HEK293T (cell line): ENCODE measurements around the gene MRPS6.

Experiments
- CTCF ChIA-PET: fragments of 350-600 bp; formaldehyde crosslinking; extraction: SDS; loops from one replicate; lab custom pipeline; 2021; ENCODE audit warnings: antibody characterized with exemption, inconsistent platforms; lab: Yijun Ruan, JAX
- POLR2A ChIA-PET: fragments of 350-600 bp; formaldehyde crosslinking; extraction: SDS; loops from one replicate; lab custom pipeline; 2020; ENCODE audit warnings: antibody characterized with exemption, inconsistent platforms; lab: Yijun Ruan, JAX
- DNase-seq: peaks from one replicate; pipeline ENCODE4 v3.0.0; 2012; ENCODE audit warnings: mixed read lengths; ENCODE audit errors: extremely low spot score
- ARNT ChIP-seq: fragments of 450-650 bp; IDR thresholded peaks from 2 replicates; pipeline ENCODE4 v1.6.1; 2017; ENCODE audit warnings: mild to moderate bottlenecking
- BHLHE40 ChIP-seq: fragments of 450-650 bp; IDR thresholded peaks from 2 replicates; pipeline ENCODE4 v1.6.1; 2016; ENCODE audit warnings: mild to moderate bottlenecking, moderate library complexity, borderline replicate concordance
- CTBP1 ChIP-seq: fragments of 450-650 bp; IDR thresholded peaks from 2 replicates; pipeline ENCODE4 v1.6.1; 2016; ENCODE audit warnings: borderline replicate concordance
- ELF4 ChIP-seq: fragments of 450-650 bp; IDR thresholded peaks from 2 replicates; pipeline ENCODE4 v1.6.1; 2017; ENCODE audit warnings: antibody characterized with exemption
- FOXA1 ChIP-seq: fragments of 450-650 bp; IDR thresholded peaks from 2 replicates; pipeline ENCODE4 v1.6.1; 2016; ENCODE audit warnings: mild to moderate bottlenecking
- FOXK2 ChIP-seq: fragments of 450-650 bp; IDR thresholded peaks from 2 replicates; pipeline ENCODE4 v1.6.1; 2016; ENCODE audit warnings: mild to moderate bottlenecking
- FOXM1 ChIP-seq: fragments of 450-650 bp; IDR thresholded peaks from 2 replicates; pipeline ENCODE4 v1.6.1; 2017; ENCODE audit warnings: mild to moderate bottlenecking, borderline replicate concordance
- HDGF ChIP-seq: fragments of 450-650 bp; IDR thresholded peaks from 2 replicates; pipeline ENCODE4 v1.6.1; 2017; ENCODE audit warnings: antibody characterized with exemption, borderline replicate concordance
- L3MBTL2 ChIP-seq: fragments of 450-650 bp; conservative IDR thresholded peaks from 2 replicates; pipeline ENCODE4 v1.6.1; 2016; ENCODE audit warnings: mild to moderate bottlenecking
- LEF1 ChIP-seq: fragments of 450-650 bp; IDR thresholded peaks from 2 replicates; pipeline ENCODE4 v1.6.1; 2017; ENCODE audit warnings: mild to moderate bottlenecking, borderline replicate concordance
- NFRKB ChIP-seq: fragments of 450-650 bp; IDR thresholded peaks from 2 replicates; pipeline ENCODE4 v1.6.1; 2016; ENCODE audit warnings: mild to moderate bottlenecking, moderate library complexity
- SP1 ChIP-seq: fragments of 450-650 bp; IDR thresholded peaks from 2 replicates; pipeline ENCODE4 v1.6.1; 2017
- SUZ12 ChIP-seq: fragments of 450-650 bp; IDR thresholded peaks from 2 replicates; pipeline ENCODE4 v1.6.1; 2016; ENCODE audit warnings: mild to moderate bottlenecking
- TARDBP ChIP-seq: fragments of 450-650 bp; IDR thresholded peaks from 2 replicates; pipeline ENCODE4 v1.6.1; 2016
- ZNF384 ChIP-seq: fragments of 450-650 bp; IDR thresholded peaks from 2 replicates; pipeline ENCODE4 v1.6.1; 2016
- TF ChIP-seq, protein P1 (sequence below): fragments of 450-650 bp; IDR thresholded peaks from 2 replicates; pipeline ENCODE4 v1.6.1; 2016

MRPS6 gene

DNA sequence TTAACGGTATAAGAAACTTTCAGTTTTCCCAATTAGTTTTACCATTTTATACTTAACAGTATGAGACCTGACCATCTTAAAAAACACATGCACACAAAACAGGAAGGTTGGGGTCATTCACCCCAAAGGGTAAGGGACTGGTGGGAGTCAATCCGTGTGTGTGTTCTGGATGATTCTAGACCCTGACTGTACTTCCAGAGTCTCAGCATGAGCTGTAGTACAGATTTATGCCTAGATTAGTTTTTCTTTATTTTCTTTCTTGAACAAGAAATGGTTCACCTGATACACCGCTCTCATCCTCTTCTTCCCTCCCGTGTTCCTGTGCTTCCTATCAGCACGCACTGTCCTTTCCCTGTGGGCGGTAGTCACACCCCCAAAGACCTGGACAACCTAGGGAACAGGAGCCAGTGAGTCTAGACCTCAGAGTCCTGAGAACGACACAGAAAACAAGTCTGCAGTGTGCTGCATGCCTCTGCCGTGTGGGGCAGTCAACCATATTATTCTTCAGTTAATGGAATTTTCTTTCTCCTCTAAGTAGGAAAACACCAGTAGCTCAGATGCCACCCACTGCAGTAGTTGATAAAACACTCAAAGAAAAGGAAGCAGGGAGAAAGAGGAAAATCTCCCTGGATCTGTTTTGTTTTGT, 38.9 kb upstream of the MRPS6 start:
- DNase-seq = no peak
- ChIA-PET POLR2A (no interaction called here), CTCF (interaction anchor here (0.7 to 1.4 kb wide), 2 partner anchors 110 to 191 kb away, joined by 4 to 8 read pairs; no protein-coding TSS in a partner anchor)
- no peak for TF ChIP-seq FOXA1
- TF ChIP-seq FOXK2 = no peak
- no peak for TF ChIP-seq ELF4
- TF ChIP-seq HDGF = no peak
- no peak for TF ChIP-seq ARNT
- no peak for TF ChIP-seq LEF1
- TF ChIP-seq, protein P1, sequence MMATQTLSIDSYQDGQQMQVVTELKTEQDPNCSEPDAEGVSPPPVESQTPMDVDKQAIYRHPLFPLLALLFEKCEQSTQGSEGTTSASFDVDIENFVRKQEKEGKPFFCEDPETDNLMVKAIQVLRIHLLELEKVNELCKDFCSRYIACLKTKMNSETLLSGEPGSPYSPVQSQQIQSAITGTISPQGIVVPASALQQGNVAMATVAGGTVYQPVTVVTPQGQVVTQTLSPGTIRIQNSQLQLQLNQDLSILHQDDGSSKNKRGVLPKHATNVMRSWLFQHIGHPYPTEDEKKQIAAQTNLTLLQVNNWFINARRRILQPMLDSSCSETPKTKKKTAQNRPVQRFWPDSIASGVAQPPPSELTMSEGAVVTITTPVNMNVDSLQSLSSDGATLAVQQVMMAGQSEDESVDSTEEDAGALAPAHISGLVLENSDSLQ = no peak
- TF ChIP-seq SUZ12 = no peak
- TF ChIP-seq FOXM1 = no peak
- no peak for TF ChIP-seq L3MBTL2
- no peak for TF ChIP-seq NFRKB
- TF ChIP-seq ZNF384 = no peak
- TF ChIP-seq CTBP1 = no peak
- TF ChIP-seq BHLHE40 = no peak
- TF ChIP-seq SP1 = no peak
- TF ChIP-seq TARDBP = no peak

DNA sequence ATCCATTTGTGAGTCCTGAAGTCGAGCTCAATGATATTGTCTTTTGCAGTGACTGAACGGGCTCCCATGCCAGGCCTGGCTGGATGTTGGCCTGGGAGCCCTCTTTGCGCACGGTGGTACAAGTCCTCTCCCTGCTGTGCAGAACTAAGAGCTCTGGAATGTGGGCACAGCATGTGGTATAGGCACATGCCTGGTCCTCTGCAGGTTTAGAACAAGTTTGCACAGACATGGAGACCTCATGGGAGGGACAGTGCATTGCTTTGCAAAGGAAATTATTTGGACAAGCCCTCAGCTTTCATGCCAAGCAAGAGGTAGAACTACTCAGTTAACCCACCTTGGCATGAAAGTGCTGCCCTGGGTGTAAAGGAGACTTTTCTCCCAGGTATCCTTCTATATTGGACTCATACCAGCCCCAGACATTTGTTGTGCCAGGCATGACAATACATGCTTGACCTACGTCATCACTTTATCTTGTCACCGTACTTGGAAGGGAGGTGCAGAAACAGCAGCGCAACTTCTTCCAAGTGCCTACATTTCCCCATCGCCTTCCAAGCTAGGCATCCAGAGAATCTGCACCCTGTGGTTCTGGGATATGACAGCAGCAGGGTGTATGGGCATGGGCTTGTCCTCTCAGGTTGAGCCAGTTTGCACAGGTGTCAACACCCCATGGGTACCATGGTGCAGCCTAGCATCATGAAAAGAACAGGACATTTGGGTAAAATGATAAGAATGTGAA, 37.6 kb upstream of the MRPS6 start:
- TF ChIP-seq FOXA1 (no peak), HDGF (no peak), ZNF384 (no peak), NFRKB (no peak), L3MBTL2 (no peak), ELF4 (no peak), SUZ12 (no peak)
- ChIA-PET POLR2A (no interaction called here), CTCF (interaction anchor here (1.4 kb wide), 1 partner anchor 112 kb away, joined by 4 read pairs; no protein-coding TSS in a partner anchor)
- no peak for DNase-seq

DNA sequence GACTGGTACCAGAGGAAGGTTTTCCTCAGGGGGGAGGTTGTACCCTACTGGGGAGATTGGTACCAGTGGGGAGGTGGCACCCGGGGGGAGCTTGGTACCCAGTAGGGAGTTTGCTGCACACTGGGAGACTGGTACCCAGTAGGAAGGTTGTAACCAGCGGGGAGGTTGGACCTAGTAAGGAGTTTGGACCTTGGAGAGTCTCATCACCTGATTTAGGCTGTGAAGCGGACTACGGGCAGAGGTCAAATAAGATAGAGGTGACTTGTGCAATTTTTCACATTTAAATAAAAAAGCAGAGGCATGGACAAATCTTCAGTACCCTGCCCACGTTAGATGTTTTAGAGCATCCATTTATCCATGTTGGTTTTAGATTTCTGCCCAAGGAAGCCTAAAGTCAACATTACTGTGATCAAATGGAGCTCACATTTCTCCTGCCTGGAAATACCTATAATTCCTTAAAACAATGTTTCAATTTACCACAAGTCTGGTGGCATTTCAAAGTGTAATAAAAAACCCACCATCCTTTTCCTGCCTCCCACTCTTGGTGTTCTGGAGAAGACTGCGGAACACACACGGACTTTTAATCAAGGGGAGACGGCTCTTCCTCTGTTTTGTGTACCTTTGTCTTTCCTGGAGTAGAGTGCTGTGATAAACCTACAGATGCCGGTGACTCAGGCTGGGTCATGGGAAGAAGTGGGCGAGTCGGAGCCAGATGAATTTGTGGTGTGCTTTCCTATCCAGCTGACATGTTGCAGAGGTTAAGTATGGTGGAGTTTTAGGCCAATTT, 36.2 kb upstream of the MRPS6 start:
- ChIA-PET CTCF (no interaction called here), POLR2A (no interaction called here)
- no peak for DNase-seq
- TF ChIP-seq BHLHE40 (no peak), L3MBTL2 (no peak), FOXM1 (no peak), TARDBP (no peak), NFRKB (no peak), SUZ12 (no peak), FOXK2 (no peak)
- TF ChIP-seq, protein P1 = no peak

DNA sequence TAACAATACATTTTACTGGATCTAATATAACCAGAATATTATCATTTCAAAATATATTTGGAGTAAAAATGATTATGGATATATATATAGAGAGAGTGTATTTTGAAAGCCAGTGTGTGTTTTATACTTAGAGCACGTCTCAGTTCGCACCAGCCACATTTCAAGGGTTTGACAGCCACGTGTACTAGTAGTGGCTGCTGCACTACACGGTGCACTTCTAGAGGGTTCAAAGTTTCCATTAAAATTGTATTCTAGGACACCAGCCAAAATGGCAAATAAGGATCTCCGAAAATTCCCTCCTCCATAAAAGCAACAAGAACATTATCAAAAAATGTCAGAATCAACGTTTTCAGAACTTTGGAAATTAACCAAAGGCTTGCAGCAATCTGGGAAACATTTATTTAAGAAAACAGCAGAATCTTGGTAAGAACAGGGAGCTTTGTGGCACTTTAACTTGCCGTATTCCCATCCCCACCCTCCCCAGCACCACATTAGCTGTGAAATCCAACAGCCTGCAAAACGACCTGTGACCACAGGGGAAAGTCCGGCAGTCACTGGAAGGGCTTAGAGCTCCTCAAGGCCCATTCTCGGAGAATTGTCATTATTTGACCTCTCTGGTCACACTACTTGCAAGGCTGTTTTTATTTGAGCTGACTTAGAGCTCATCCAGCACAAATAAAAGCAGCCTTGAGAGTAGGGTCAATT, 33.5 kb upstream of the MRPS6 start:
- peak; percentile 28 for DNase-seq
- CTCF ChIA-PET = interaction anchor here (0.6 to 1.4 kb wide), 4 partner anchors 17 to 116 kb away, joined by 3 read pairs; no protein-coding TSS in a partner anchor
- POLR2A ChIA-PET = no interaction called here
- no peak for TF ChIP-seq TARDBP
- TF ChIP-seq LEF1 = no peak
- no peak for TF ChIP-seq FOXA1
- no peak for TF ChIP-seq SUZ12
- TF ChIP-seq FOXM1 = no peak
- no peak for TF ChIP-seq L3MBTL2
- TF ChIP-seq CTBP1 = no peak
- TF ChIP-seq SP1 = no peak
- TF ChIP-seq ZNF384 = no peak
- TF ChIP-seq, protein P1 = no peak
- TF ChIP-seq BHLHE40 = no peak
- TF ChIP-seq HDGF = no peak
- TF ChIP-seq FOXK2 = no peak
- no peak for TF ChIP-seq NFRKB

DNA sequence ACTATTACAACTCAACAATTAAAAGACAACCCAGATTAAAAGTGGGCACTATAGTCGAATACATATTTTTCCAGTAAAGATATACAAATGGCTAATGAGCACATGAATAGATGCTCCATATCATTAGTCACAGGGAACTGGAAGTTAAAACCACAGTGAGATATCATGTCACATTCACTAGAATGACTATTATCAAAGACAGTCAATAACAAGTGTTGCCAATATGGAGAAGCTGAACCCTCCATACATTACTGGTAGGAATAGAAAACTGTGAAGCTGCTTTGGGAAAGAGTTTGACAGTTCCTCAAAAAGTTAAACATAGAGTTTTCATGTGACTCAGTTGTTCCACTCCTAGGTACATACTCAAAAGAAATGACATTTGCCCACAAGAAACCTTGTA, 30.6 kb upstream of the MRPS6 start:
- ChIA-PET POLR2A (no interaction called here), CTCF (no interaction called here)
- TF ChIP-seq LEF1 (no peak), FOXK2 (no peak), ARNT (no peak), SP1 (no peak), NFRKB (no peak), FOXM1 (no peak), BHLHE40 (no peak), CTBP1 (no peak), ELF4 (no peak), ZNF384 (no peak), TARDBP (no peak)
- TF ChIP-seq, protein P1 = no peak
- DNase-seq = no peak
